HepG2 (cell line): Measurements from ENCODE around the gene BCO2. TPM values are rescaled to one million over a fixed set of nuclear protein-coding genes. Genes with fewer than 3 reads are reported as not detected.

ENCODE experiments used
- DPF2 ChIP-seq: sonication (generic); formaldehyde crosslinking; IDR thresholded peaks from 2 replicates; pipeline ENCODE4 v1.4.0; 2020; ENCODE audit warnings: mild to moderate bottlenecking, low read depth, missing genetic modification reagents, borderline replicate concordance
- HNRNPK ChIP-seq: fragments of 200-400 bp; formaldehyde crosslinking; IDR thresholded peaks from 2 replicates; pipeline ENCODE4 v1.6.1; 2018; ENCODE audit warnings: low read length, low read depth, moderate library complexity, mild to moderate bottlenecking; ENCODE audit not compliant: poor library complexity, severe bottlenecking
- JUN ChIP-seq: sonication (generic); formaldehyde crosslinking; IDR thresholded peaks from 2 replicates; pipeline ENCODE4 v1.4.0; 2020; ENCODE audit warnings: mild to moderate bottlenecking, missing genetic modification reagents
- MYNN ChIP-seq: sonication (generic); formaldehyde crosslinking; IDR thresholded peaks from 2 replicates; pipeline ENCODE4 v1.4.0; 2020; ENCODE audit warnings: mild to moderate bottlenecking, low read depth, missing genetic modification reagents
- NKX3-1 ChIP-seq: sonication (generic); formaldehyde crosslinking; IDR thresholded peaks from 2 replicates; pipeline ENCODE4 v1.5.0; 2020; ENCODE audit warnings: missing genetic modification reagents
- PHF21A ChIP-seq: sonication (generic); formaldehyde crosslinking; IDR thresholded peaks from 2 replicates; pipeline ENCODE4 v1.5.0; 2020; ENCODE audit warnings: mild to moderate bottlenecking, missing genetic modification reagents
- PLRG1 ChIP-seq: fragments of 450-650 bp; conservative IDR thresholded peaks from 2 replicates; pipeline ENCODE4 v1.6.1; 2016
- SALL1 ChIP-seq: sonication (generic); formaldehyde crosslinking; IDR thresholded peaks from 2 replicates; pipeline ENCODE4 v1.8.0; 2022; ENCODE audit warnings: mild to moderate bottlenecking, missing genetic modification reagents
- SIX4 ChIP-seq: sonication (generic); formaldehyde crosslinking; IDR thresholded peaks from 2 replicates; pipeline ENCODE4 v1.4.0; 2020; ENCODE audit warnings: missing genetic modification reagents
- SRY ChIP-seq: sonication (generic); formaldehyde crosslinking; IDR thresholded peaks from 2 replicates; pipeline ENCODE4 v1.8.0; 2022; ENCODE audit warnings: mild to moderate bottlenecking, missing genetic modification reagents
- SYNCRIP ChIP-seq: fragments of 200-400 bp; formaldehyde crosslinking; IDR thresholded peaks from 2 replicates; pipeline ENCODE4 v1.6.1; 2018; ENCODE audit warnings: mild to moderate bottlenecking, low read depth, low read length; ENCODE audit not compliant: insufficient read depth
- TARDBP ChIP-seq: sonication (generic); formaldehyde crosslinking; IDR thresholded peaks from 2 replicates; pipeline ENCODE4 v1.8.0; 2022; ENCODE audit warnings: mild to moderate bottlenecking, missing genetic modification reagents
- TCF7L2 ChIP-seq: IDR thresholded peaks from 2 replicates; pipeline ENCODE4 v1.6.1; 2011; ENCODE audit warnings: mild to moderate bottlenecking, low read depth, low read length, moderate library complexity
- ZNF121 ChIP-seq: sonication (generic); formaldehyde crosslinking; IDR thresholded peaks from 2 replicates; pipeline ENCODE4 v1.5.0; 2020; ENCODE audit warnings: mild to moderate bottlenecking, missing genetic modification reagents
- ZNF256 ChIP-seq: sonication (generic); formaldehyde crosslinking; conservative IDR thresholded peaks from 2 replicates; pipeline ENCODE4 v1.4.0; 2020; ENCODE audit warnings: missing genetic modification reagents
- polyA plus RNA-seq, 8 experiments: library from polyadenylated mRNA; depleted of rRNA in 3 of 8; stranded (reverse) in 7 of 8; unstranded in 1 of 8; fragments of >200 nt; fragmentation: Illumina TruSeq in 4 of 8; extraction: Trizol in 4 of 8; gene quantifications; 2 replicates each; pipeline versions ENCODE4 v1.2.1 to v1.2.3, GENCODE V29; 2011 to 2016; ENCODE audit warnings: low read depth in 4 of 8, missing spikeins in 1 of 8, mixed read lengths in 1 of 8; ENCODE audit not compliant: insufficient read depth in 1 of 8
- total RNA-seq, 5 experiments: library from RNA; depleted of rRNA; stranded (reverse); fragments of >200 nt; fragmentation: Illumina TruSeq; extraction: Trizol; gene quantifications; 2 replicates each; pipeline ENCODE4 v1.2.3, GENCODE V29; 2016; ENCODE audit warnings: low read depth in 1 of 5
- TF ChIP-seq, protein P1 (sequence below): sonication (generic); formaldehyde crosslinking; IDR thresholded peaks from 2 replicates; pipeline ENCODE4 v1.4.0; 2020; ENCODE audit warnings: missing genetic modification reagents
- TF ChIP-seq, protein P2 (sequence below): sonication (generic); formaldehyde crosslinking; IDR thresholded peaks from 2 replicates; pipeline ENCODE4 v1.5.1; 2020; ENCODE audit warnings: mild to moderate bottlenecking, missing genetic modification reagents, borderline replicate concordance

The BCO2 gene
- total and polyA plus RNA-seq, 2 of the 13 experiments (the other 11 are each of a cell fraction or from before 2014, with no cell fraction given) = 0.38 to 0.58 TPM

- 0 out of 2 replicates have a peak, but pooled peaks have one; percentile 31 for TF ChIP-seq DPF2 (CRISPR knock-in tag)
- peak; percentile 83 for TF ChIP-seq HNRNPK
- TF ChIP-seq PHF21A (CRISPR knock-in tag) = 0 out of 2 replicates have a peak, but pooled peaks have one; percentile 39
- TF ChIP-seq TCF7L2 = no peak
- TF ChIP-seq ZNF121 = no peak
- TF ChIP-seq, protein P1, sequence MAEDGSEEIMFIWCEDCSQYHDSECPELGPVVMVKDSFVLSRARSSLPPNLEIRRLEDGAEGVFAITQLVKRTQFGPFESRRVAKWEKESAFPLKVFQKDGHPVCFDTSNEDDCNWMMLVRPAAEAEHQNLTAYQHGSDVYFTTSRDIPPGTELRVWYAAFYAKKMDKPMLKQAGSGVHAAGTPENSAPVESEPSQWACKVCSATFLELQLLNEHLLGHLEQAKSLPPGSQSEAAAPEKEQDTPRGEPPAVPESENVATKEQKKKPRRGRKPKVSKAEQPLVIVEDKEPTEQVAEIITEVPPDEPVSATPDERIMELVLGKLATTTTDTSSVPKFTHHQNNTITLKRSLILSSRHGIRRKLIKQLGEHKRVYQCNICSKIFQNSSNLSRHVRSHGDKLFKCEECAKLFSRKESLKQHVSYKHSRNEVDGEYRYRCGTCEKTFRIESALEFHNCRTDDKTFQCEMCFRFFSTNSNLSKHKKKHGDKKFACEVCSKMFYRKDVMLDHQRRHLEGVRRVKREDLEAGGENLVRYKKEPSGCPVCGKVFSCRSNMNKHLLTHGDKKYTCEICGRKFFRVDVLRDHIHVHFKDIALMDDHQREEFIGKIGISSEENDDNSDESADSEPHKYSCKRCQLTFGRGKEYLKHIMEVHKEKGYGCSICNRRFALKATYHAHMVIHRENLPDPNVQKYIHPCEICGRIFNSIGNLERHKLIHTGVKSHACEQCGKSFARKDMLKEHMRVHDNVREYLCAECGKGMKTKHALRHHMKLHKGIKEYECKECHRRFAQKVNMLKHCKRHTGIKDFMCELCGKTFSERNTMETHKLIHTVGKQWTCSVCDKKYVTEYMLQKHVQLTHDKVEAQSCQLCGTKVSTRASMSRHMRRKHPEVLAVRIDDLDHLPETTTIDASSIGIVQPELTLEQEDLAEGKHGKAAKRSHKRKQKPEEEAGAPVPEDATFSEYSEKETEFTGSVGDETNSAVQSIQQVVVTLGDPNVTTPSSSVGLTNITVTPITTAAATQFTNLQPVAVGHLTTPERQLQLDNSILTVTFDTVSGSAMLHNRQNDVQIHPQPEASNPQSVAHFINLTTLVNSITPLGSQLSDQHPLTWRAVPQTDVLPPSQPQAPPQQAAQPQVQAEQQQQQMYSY (CRISPR knock-in tag) = no peak
- no peak for TF ChIP-seq ZNF256
- TF ChIP-seq, protein P2, sequence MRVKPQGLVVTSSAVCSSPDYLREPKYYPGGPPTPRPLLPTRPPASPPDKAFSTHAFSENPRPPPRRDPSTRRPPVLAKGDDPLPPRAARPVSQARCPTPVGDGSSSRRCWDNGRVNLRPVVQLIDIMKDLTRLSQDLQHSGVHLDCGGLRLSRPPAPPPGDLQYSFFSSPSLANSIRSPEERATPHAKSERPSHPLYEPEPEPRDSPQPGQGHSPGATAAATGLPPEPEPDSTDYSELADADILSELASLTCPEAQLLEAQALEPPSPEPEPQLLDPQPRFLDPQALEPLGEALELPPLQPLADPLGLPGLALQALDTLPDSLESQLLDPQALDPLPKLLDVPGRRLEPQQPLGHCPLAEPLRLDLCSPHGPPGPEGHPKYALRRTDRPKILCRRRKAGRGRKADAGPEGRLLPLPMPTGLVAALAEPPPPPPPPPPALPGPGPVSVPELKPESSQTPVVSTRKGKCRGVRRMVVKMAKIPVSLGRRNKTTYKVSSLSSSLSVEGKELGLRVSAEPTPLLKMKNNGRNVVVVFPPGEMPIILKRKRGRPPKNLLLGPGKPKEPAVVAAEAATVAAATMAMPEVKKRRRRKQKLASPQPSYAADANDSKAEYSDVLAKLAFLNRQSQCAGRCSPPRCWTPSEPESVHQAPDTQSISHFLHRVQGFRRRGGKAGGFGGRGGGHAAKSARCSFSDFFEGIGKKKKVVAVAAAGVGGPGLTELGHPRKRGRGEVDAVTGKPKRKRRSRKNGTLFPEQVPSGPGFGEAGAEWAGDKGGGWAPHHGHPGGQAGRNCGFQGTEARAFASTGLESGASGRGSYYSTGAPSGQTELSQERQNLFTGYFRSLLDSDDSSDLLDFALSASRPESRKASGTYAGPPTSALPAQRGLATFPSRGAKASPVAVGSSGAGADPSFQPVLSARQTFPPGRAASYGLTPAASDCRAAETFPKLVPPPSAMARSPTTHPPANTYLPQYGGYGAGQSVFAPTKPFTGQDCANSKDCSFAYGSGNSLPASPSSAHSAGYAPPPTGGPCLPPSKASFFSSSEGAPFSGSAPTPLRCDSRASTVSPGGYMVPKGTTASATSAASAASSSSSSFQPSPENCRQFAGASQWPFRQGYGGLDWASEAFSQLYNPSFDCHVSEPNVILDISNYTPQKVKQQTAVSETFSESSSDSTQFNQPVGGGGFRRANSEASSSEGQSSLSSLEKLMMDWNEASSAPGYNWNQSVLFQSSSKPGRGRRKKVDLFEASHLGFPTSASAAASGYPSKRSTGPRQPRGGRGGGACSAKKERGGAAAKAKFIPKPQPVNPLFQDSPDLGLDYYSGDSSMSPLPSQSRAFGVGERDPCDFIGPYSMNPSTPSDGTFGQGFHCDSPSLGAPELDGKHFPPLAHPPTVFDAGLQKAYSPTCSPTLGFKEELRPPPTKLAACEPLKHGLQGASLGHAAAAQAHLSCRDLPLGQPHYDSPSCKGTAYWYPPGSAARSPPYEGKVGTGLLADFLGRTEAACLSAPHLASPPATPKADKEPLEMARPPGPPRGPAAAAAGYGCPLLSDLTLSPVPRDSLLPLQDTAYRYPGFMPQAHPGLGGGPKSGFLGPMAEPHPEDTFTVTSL = no peak
- no peak for TF ChIP-seq SYNCRIP
- TF ChIP-seq MYNN (CRISPR knock-in tag) = no peak
- TF ChIP-seq PLRG1 = no peak
- TF ChIP-seq SRY (CRISPR knock-in tag) = no peak
- TF ChIP-seq SALL1 (CRISPR knock-in tag) = peak; percentile 43; the same call in 1 of the 2 replicates
- no peak for TF ChIP-seq SIX4 (CRISPR knock-in tag)
- no peak for TF ChIP-seq TARDBP (CRISPR knock-in tag)
- TF ChIP-seq JUN (CRISPR knock-in tag) = no peak
- no peak for TF ChIP-seq NKX3-1 (CRISPR knock-in tag)
Observed at GRCh38 chr11:112231952-112232351, 56.6 kb downstream of the BCO2 start (continued).
